SK-N-MC (cell line): ENCODE data around the gene SUFU.

ENCODE experiments used
- EZH2 ChIP-seq: fragments of 200-600 bp; sonication (generic); IDR thresholded peaks from one replicate; pipeline ENCODE4 v1.6.1; 2017; ENCODE audit warnings: antibody characterized with exemption
- POLR2AphosphoS5 ChIP-seq: IDR thresholded peaks from 2 replicates; pipeline ENCODE4 v1.6.1; 2012; ENCODE audit warnings: mild to moderate bottlenecking, low read depth, low read length, borderline replicate concordance

- TF ChIP-seq POLR2AphosphoS5 (no peak), EZH2 (no peak)
These were observed 41.2 kb upstream of the SUFU start for GRCh38 chr10:102462512-102463054.
